Osteocyte (in vitro differentiated cells): ENCODE measurements around the gene BTG1. TPM values are rescaled to one million over a fixed set of nuclear protein-coding genes. Genes with fewer than 3 reads are reported as not detected.
A peak's percentile ranks its signal among the peaks of the same experiment; 100 is the strongest.

Experiments
- DNase-seq: peaks from one replicate; pipeline ENCODE4 v3.0.0; 2021; ENCODE audit warnings: mixed read lengths; ENCODE audit not compliant: unreplicated experiment; ENCODE audit errors: extremely low spot score
- H3K27ac Mint-ChIP-seq: one replicate; pipeline ENCODE4 v1.8.0; 2021; ENCODE audit warnings: mild to moderate bottlenecking, mixed read lengths; ENCODE audit not compliant: unreplicated experiment
- H3K27me3 Mint-ChIP-seq: one replicate; pipeline ENCODE4 v1.8.0; 2021; ENCODE audit warnings: mixed read lengths; ENCODE audit not compliant: unreplicated experiment
- H3K36me3 Mint-ChIP-seq: one replicate; pipeline ENCODE4 v1.8.0; 2021; ENCODE audit warnings: mixed read lengths; ENCODE audit not compliant: unreplicated experiment
- H3K4me1 Mint-ChIP-seq: one replicate; pipeline ENCODE4 v1.8.0; 2021; ENCODE audit warnings: mixed read lengths; ENCODE audit not compliant: unreplicated experiment
- H3K4me3 Mint-ChIP-seq: one replicate; pipeline ENCODE4 v1.8.0; 2021; ENCODE audit warnings: mild to moderate bottlenecking, moderate library complexity, mixed read lengths; ENCODE audit not compliant: unreplicated experiment
- H3K9me3 Mint-ChIP-seq: one replicate; pipeline ENCODE4 v1.8.0; 2021; ENCODE audit warnings: mixed read lengths; ENCODE audit not compliant: unreplicated experiment
- CTCF ChIP-seq: fragments of 200-600 bp; sonication (generic); IDR thresholded peaks from 2 replicates; pipeline ENCODE4 v1.5.0; 2021; ENCODE audit warnings: antibody characterized with exemption, mild to moderate bottlenecking, moderate library complexity
- total RNA-seq: library from RNA; stranded (reverse); gene quantifications from 2 replicates; pipeline ENCODE4 v1.2.1, GENCODE V29; 2021

The BTG1 gene
- total RNA-seq, 1 donor from 2014 or later = 121 TPM

GRCh38 chr12:92145481-92145730, 240 bp downstream of the BTG1 start:
- Mint-ChIP-seq H3K27ac (peak overlapping the region; percentile 99), H3K4me3 (peak overlapping the region; percentile 99), H3K9me3 (no peaks in the 10 kb centered on the region), H3K27me3 (no peaks in the 10 kb centered on the region), H3K4me1 (peaks cover 49% of the 10 kb centered on the region), H3K36me3 (peaks cover 37% of the 10 kb centered on the region)
- no peak for DNase-seq
- no peak for TF ChIP-seq CTCF

- H3K4me3 Mint-ChIP-seq = peak overlapping the region; percentile 99
- peaks cover 55% of the 10 kb centered on the region for H3K4me1 Mint-ChIP-seq
- peak; percentile 24 for TF ChIP-seq CTCF
- no peaks in the 10 kb centered on the region for H3K9me3 Mint-ChIP-seq
- peaks cover 41% of the 10 kb centered on the region for H3K36me3 Mint-ChIP-seq
- peak; percentile 85 for DNase-seq
- H3K27me3 Mint-ChIP-seq = no peaks in the 10 kb centered on the region
- peak overlapping the region; percentile 98 for H3K27ac Mint-ChIP-seq
Observed at GRCh38 chr12:92144631-92145480, 790 bp downstream of the BTG1 start.

- Mint-ChIP-seq H3K4me1 (peaks cover 64% of the 10 kb centered on the region), H3K9me3 (no peaks in the 10 kb centered on the region), H3K27ac (peak overlapping the region; percentile 98), H3K36me3 (peaks cover 45% of the 10 kb centered on the region), H3K27me3 (no peaks in the 10 kb centered on the region), H3K4me3 (peak overlapping the region; percentile 99)
- peak; percentile 84 for TF ChIP-seq CTCF
- DNase-seq = peak; percentile 89
Observed at GRCh38 chr12:92143686-92144630, 1.7 kb downstream of the BTG1 start.

GRCh38 chr12:92143258-92143657, 2.4 kb downstream of the BTG1 start:
- peak overlapping the region; percentile 98 for H3K27ac Mint-ChIP-seq
- H3K36me3 Mint-ChIP-seq = peaks cover 47% of the 10 kb centered on the region
- H3K4me1 Mint-ChIP-seq = peaks cover 71% of the 10 kb centered on the region
- TF ChIP-seq CTCF = no peak
- no peak for DNase-seq
- peak overlapping the region; percentile 99 for H3K4me3 Mint-ChIP-seq
- no peaks in the 10 kb centered on the region for H3K27me3 Mint-ChIP-seq
- no peaks in the 10 kb centered on the region for H3K9me3 Mint-ChIP-seq
